Immature natural killer cell (primary cell): ENCODE results near the gene OST4. TPM values are rescaled to one million over a fixed set of nuclear protein-coding genes. Genes with fewer than 3 reads are reported as not detected.
"Not testable (repeated sequence)": the region's sequence is repeated elsewhere in the genome, so short reads cannot be mapped to it uniquely, and the experiment has no call there.

Source experiments
- DNase-seq, 3 donors: peaks; one replicate each; pipeline ENCODE4 v3.0.0; 2022; ENCODE audit warnings: mixed read lengths in 1 of 3
- H3K27ac Mint-ChIP-seq, 6 donors: one replicate each; pipeline ENCODE4 v1.8.0; 2020; ENCODE audit warnings: mixed read lengths in 6 of 6, mild to moderate bottlenecking in 5 of 6, inconsistent platforms in 4 of 6, moderate library complexity in 3 of 6
- H3K27me3 Mint-ChIP-seq, 3 donors: one replicate each; pipeline ENCODE4 v1.8.0; 2020 to 2021; ENCODE audit warnings: low read depth in 3 of 3, mild to moderate bottlenecking in 3 of 3, mixed read lengths in 3 of 3, moderate library complexity in 3 of 3, inconsistent platforms in 1 of 3
- H3K36me3 Mint-ChIP-seq, 3 donors: one replicate each; pipeline ENCODE4 v1.8.0; 2020; ENCODE audit warnings: mixed read lengths in 3 of 3, inconsistent platforms in 2 of 3, mild to moderate bottlenecking in 2 of 3
- H3K4me1 Mint-ChIP-seq, 2 donors: one replicate each; pipeline ENCODE4 v1.8.0; 2020; ENCODE audit warnings: inconsistent platforms in 2 of 2, mild to moderate bottlenecking in 2 of 2, mixed read lengths in 2 of 2, moderate library complexity in 1 of 2
- H3K4me3 Mint-ChIP-seq, 5 donors: one replicate each; pipeline ENCODE4 v1.8.0; 2020; ENCODE audit warnings: mild to moderate bottlenecking in 5 of 5, mixed read lengths in 5 of 5, inconsistent platforms in 3 of 5, moderate library complexity in 3 of 5
- H3K9me3 Mint-ChIP-seq, 6 donors: one replicate each; pipeline ENCODE4 v1.8.0; 2020; ENCODE audit warnings: mild to moderate bottlenecking in 6 of 6, mixed read lengths in 6 of 6, inconsistent platforms in 4 of 6, moderate library complexity in 3 of 6
- polyA plus RNA-seq, 3 donors: library from polyadenylated mRNA; unstranded; fragments of 300-500 nt; fragmentation: Illumina TruSeq; gene quantifications; one replicate each; pipeline ENCODE4 v1.2.3, GENCODE V29; 2021

Gene OST4
- polyA plus RNA-seq = 100 to 1,000 TPM; 677 to 899 (median 681) TPM

DNA sequence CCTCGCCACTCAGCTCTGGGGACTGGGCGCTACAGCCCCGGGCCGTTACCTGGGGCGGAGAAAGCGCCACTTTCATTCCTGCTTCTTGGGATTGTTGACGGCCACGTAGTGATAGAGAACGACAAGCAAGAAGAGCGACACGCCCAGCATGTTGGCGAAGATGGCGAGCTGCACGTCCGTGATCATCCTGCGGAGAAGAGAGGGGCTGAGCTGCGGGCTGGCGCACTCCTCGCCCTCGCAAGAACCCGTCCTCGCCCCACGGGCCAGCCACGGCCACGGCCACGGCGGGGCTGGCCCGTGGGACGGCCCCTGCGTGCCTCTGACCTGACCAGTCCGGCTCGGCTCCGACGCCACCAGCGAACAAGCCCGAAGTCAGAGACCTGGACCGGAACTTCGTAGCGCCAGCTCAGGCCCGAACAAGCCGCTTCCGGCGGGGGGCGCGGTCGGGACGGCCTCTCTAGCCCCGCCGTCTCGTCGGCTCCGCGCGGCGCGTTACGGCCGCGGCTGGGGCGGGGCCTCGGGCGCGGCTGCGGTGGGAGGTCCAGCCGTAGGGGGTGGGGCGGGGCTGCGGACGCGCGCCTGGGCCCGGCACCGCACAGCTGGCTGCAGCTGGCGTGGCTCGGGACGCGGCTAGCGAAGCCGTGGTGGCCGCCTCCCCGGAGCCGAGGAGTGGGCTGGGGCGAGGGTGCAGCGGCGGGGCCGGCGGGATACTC is at the start of gene OST4:
Gene OST4 (minus strand): TSS at position 378 of the 713 bp plus-strand sequence.
- Mint-ChIP-seq H3K4me1 (peaks cover 66 to 85% of the 10 kb centered on the region in 2 donors), H3K4me3 (peak within 1 kb of the TSS; percentile 97 to 98 (median 98))

DNA sequence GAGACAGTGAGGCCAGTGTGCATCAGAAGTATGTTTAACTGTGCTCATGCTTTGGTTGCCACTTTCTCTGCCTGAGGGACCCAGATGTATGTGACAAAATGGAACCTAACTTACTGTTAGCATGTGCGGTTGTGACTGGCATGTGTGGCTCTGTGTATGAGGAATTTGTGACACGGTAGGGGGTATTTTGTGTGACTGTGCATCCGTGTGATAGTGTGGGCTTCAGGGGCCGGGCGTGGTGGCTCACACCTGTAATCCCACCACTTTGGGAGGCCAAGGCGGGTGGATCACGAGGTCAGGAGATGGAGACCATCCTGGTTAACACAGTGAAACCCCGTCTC is 47.8 kb upstream of the OST4 start:
- H3K36me3 Mint-ChIP-seq, H3K9me3 Mint-ChIP-seq, H3K27ac Mint-ChIP-seq, DNase-seq: not testable (repeated sequence)
- Mint-ChIP-seq H3K4me3 (peak overlapping the region; percentile 38 to 79 (median 66)), H3K27me3 (peaks cover 5 to 21% (median 14%) of the 10 kb centered on the region in 3 donors), H3K4me1 (peaks cover 21 to 22% of the 10 kb centered on the region in 2 donors)

More for the DNA sequence above, at the start of gene OST4:
- DNase-seq = peak; percentile 90 to 92 (median 91)
- H3K9me3 Mint-ChIP-seq = peaks cover 0 to 2% (median 0%) of the 10 kb centered on the region in 6 donors
- H3K27ac Mint-ChIP-seq = peak within 1 kb of the TSS; percentile 92 to 98 (median 96)
- H3K36me3 Mint-ChIP-seq = peaks cover 4 to 12% (median 9%) of the 10 kb centered on the region in 3 donors
- no peaks in the 10 kb centered on the region for H3K27me3 Mint-ChIP-seq

DNA sequence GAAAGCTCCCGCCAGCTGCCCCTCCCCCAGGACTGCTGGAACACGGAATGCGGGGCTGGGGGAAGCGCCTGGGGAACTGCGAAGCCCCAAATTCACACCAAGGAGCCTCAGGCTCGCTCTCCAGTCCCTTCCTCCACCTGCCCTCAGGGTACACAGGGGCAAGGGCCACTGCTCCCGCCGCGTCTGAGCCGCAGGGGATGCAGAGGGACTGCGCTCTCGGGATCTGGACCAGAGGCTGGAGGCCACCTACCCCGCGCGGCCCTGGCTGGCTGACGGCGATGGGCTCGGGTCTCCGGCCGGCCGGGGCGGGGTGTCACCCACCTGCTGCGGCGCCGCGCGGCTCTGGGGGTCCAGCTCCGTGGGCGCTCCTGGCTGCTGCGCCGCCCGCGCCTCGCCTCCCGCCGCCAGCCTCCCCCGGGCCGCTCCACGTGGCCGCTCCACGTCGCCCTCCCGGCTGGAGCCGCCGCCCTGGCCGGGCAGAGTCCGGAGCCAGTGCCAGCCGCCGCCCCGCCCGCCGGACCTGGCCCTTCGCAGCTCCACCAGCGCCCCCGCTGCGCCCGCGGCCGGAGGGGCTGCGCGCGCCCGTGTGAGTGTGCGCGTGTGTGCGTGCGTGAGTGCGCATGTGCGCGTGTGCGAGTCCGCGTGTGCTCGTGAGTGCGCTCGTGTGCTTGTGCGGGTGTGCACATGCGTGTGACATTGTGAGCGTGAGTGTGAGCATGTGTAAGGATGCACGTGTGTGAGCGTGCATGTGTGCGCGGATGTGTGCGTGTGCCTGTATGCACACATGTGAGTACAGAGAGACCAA is 47.3 kb upstream of the OST4 start, which contains the start of gene CGREF1:
Gene CGREF1 (minus strand): TSS at position 604 of the 805 bp plus-strand sequence. CDS start 14,762 bp downstream, outside the sequence.
- Mint-ChIP-seq H3K36me3 (peaks cover 0 to 3% (median 0%) of the 10 kb centered on the region in 3 donors), H3K27ac (no peak within 1 kb of the TSS), H3K27me3 (peaks cover 5 to 19% (median 10%) of the 10 kb centered on the region in 3 donors), H3K9me3 (no peaks in the 10 kb centered on the region), H3K4me1 (peaks cover 17 to 22% of the 10 kb centered on the region in 2 donors), H3K4me3 (peak within 1 kb of the TSS; percentile 46 to 79 (median 66))
- DNase-seq = no peak

DNA sequence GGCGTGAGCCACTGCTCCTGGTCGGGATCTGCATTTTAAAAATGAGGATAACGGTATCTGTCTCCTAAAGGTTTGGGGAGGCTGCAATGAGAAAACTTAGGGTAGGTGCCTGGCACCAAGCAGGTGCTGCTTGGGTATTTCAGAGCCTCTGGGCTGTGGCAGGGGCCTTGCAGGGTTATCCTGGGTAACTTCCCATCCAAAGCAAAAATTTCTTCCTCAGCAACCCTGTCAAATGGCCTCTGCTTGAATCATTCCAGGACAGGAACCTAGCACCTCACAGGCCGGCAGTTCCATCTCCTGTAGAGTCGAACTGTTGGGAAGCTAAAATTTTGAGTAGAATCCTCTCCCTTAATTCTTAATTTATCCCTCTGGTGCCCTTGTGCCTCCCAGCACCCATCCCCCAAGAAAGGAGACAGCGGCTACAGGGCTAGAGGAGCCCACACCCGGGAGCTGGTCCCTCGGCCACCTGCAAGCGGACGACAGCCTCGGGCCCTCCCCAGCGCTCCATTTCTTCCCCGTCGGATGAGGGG is 46.6 kb upstream of the OST4 start:
- Mint-ChIP-seq H3K4me1 (peaks cover 13 to 18% of the 10 kb centered on the region in 2 donors), H3K27me3 (peaks cover 5 to 18% (median 9%) of the 10 kb centered on the region in 3 donors), H3K9me3 (no peaks in the 10 kb centered on the region), H3K27ac (no peak overlapping the region), H3K4me3 (no peak overlapping the region), H3K36me3 (peaks cover 0 to 3% (median 0%) of the 10 kb centered on the region in 3 donors)
- no peak for DNase-seq

DNA sequence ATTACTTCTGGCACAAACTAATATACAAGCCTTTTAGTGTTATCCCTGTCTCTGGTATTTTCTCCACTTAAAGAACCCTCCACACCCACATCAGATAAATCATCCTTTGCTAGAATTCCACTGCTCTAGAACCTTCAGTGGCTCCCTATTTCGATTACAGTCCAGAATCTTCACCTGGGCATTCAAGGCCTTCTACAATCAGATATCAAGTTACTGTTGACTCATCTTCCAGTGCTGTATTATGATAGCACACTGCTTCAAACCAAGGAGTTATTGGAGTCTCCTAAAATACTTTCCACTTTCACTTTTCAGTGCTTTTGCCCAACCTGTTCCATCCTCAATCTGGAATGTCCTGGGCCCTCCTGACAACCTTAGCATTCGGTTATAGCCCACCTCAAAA is 44.1 kb upstream of the OST4 start:
- Mint-ChIP-seq H3K4me3 (no peak overlapping the region), H3K9me3 (no peaks in the 10 kb centered on the region), H3K27me3 (peaks cover 4 to 16% (median 8%) of the 10 kb centered on the region in 3 donors), H3K4me1 (peaks cover 5% of the 10 kb centered on the region in 2 donors), H3K27ac (no peak overlapping the region), H3K36me3 (peaks cover 0 to 3% (median 0%) of the 10 kb centered on the region in 3 donors)
- no peak for DNase-seq

DNA sequence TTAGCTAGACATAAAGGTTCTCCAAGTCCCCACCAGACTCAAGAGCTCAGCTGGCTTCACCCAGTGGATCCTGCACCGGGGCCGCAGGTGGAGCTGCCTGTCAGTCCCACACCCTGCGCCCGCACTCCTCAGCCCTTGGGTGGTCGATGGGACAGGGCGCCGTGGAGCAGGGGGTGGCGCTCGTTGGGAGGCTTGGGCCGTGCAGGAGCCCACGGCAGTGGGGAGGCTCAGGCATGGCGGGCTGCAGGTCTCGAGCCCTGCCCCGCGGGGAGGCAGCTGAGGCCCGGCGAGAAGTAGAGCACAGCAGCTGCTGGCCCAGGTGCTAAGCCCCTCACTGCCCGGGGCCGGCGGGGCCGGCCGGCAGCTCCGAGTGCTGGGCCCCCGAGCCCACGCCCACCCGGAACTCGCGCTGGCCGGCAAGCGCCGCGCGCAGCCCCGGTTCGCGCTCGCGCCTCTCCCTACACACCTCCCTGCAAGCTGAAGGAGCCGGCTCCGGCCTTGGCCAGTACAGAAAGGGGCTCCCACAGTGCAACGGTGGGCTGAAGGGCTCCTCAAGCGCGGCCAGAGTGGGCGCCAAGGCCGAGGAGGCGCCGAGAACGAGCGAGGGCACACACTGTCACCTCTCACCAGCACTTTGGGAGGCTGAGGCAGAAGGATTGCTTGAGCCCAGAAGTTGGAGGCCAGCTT is 40.1 kb upstream of the OST4 start:
- not testable (repeated sequence) for H3K36me3 Mint-ChIP-seq, H3K27me3 Mint-ChIP-seq, H3K27ac Mint-ChIP-seq, H3K9me3 Mint-ChIP-seq, DNase-seq, H3K4me3 Mint-ChIP-seq, H3K4me1 Mint-ChIP-seq

DNA sequence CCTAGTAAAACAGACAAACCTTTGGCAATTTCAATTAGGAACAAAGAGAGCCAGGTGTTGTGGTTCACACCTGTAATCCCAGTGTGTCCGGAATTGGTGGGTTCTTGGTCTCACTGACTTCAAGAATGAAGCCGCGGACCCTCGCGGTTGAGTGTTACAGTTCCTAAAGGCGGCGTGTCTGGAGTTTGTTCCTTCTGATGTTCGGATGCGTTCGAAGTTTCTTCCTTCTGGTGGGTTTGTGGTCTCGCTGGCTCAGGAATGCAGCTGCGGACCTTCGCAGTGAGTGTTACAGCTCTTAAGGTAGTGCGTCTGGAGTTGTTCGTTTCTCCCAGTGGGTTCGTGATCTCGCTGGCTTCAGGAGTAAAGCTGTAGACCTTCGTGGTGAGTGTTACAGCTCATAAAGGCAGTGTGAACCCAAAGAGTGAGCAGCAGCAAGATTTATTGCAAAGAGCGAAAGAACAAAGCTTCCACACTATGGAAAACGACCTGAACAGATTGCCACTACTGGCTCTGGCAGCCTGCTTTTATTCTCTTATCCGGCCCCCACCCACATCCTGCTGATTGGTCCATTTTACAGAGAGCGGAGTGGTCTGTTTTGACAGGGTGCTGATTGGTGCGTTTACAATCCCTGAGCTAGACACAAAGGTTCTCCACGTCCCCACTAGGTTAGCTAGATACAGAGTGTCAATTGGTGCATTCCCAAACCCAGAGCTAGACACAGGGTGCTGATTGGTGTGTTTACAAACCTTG is 39.3 kb upstream of the OST4 start:
- not testable (repeated sequence) for H3K4me3 Mint-ChIP-seq, DNase-seq, H3K27ac Mint-ChIP-seq, H3K27me3 Mint-ChIP-seq, H3K4me1 Mint-ChIP-seq, H3K36me3 Mint-ChIP-seq, H3K9me3 Mint-ChIP-seq

DNA sequence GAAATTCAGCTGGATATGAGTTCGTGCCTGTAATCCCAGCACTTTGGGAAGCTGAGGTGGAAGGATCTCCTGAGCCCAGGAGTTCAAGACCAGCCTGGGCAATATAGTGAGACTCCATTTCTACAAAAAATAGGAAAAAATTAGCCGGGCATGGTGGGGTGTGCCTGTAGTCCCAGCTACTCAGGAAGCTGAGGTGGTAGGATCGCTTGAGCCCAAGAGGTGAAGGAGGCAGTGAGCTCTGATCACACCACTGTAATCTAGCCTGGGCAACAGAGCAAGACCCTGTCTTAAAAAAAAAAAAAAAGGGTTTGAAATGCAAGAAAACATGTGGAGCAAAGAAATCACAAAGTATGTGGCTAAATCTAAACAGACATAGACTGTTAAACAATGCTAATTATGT is 37.6 kb upstream of the OST4 start:
- no peak for DNase-seq
- no peaks in the 10 kb centered on the region for H3K4me1 Mint-ChIP-seq
- no peaks in the 10 kb centered on the region for H3K36me3 Mint-ChIP-seq
- H3K4me3 Mint-ChIP-seq = no peak overlapping the region
- no peak overlapping the region for H3K27ac Mint-ChIP-seq
- H3K27me3 Mint-ChIP-seq = peaks cover 0 to 9% (median 2%) of the 10 kb centered on the region in 3 donors
- H3K9me3 Mint-ChIP-seq = no peaks in the 10 kb centered on the region

DNA sequence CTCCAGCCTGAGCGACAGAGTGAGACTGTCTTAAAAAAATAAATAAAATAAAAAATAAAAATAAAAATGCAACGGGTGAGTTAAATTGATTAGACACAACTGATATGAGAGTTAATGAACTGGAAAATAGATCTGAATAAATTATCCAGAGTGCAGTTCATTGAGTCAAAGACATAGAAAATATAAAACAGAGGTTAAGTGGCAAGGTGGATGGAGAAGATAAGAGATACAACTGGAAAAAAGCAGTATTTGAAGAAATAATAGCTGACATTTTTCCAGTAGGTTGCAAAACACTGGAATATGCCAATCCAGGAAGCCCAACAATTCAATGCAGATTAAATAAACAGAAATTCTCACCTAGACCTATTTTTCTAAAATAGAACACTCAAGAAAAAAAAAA is 36.8 kb upstream of the OST4 start:
- DNase-seq = no peak
- Mint-ChIP-seq H3K27me3 (peaks cover 2 to 9% (median 2%) of the 10 kb centered on the region in 3 donors), H3K27ac (no peak overlapping the region), H3K9me3 (no peaks in the 10 kb centered on the region), H3K4me3 (no peak overlapping the region), H3K36me3 (no peaks in the 10 kb centered on the region), H3K4me1 (no peaks in the 10 kb centered on the region)

DNA sequence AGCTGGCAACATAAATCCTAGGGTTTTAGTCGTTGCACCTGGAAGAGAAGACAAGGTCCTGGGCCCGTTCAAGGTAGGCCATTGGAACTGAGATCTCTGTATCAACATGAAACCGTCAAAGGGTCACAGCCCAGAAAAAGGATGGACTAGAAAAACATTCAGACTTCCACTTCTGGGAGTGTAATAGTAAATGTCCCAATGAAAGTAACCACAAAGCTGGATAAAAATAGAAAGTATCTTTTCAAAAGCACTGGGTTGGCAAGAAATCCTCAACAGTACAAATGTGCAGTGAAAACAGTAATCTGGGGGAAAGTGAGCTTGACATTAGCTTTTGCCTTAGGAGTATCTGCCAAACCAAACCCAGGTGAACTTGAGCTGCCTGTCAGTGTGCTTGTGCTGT is 34.5 kb upstream of the OST4 start:
- Mint-ChIP-seq H3K4me1 (no peaks in the 10 kb centered on the region), H3K4me3 (no peak overlapping the region), H3K27ac (no peak overlapping the region), H3K9me3 (no peaks in the 10 kb centered on the region), H3K27me3 (peaks cover 4 to 6% (median 6%) of the 10 kb centered on the region in 3 donors), H3K36me3 (no peaks in the 10 kb centered on the region)
- no peak for DNase-seq

DNA sequence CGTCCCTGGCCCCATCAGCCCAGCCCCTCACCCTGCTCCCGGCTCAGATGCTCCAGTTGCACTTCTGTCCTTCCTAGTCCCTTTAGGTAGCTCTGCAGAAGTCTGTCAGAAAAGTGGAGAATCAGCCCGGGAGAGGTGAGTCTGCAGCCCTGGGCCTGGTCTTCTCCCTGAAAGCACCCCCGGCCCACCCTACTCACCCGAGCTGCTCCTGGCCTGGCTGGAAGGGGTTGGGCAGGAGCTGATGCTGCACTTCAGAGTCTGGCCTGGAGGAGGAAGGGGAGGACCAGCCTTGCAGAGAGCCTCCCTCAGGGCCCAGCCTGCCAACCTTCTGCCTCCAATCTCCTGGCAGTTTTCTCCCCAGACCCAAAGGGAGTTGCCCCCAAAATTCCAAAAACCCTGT is 30.9 kb upstream of the OST4 start:
- DNase-seq = no peak
- Mint-ChIP-seq H3K9me3 (no peaks in the 10 kb centered on the region), H3K27ac (no peak overlapping the region), H3K4me3 (no peak overlapping the region), H3K4me1 (no peaks in the 10 kb centered on the region), H3K36me3 (no peaks in the 10 kb centered on the region), H3K27me3 (peaks cover 0 to 6% (median 4%) of the 10 kb centered on the region in 3 donors)

DNA sequence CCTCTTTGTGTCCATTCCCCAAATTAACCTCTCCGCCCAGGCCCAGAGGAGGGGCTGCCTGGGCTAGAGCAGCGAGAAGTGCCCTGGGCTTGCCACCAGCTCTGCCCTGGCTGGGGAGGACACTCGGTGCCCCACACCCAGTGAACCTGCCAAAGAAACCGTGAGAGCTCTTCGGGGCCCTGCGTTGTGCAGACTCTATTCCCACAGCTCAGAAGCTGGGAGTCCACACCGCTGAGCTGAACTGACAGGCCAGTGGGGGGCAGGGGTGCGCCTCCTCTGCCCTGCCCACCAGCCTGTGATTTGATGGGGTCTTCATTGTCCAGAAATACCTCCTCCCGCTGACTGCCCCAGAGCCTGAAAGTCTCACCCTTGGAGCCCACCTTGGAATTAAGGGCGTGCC is 28.6 kb upstream of the OST4 start:
- H3K4me3 Mint-ChIP-seq = no peak overlapping the region
- H3K27ac Mint-ChIP-seq = no peak overlapping the region
- no peak for DNase-seq
- no peaks in the 10 kb centered on the region for H3K36me3 Mint-ChIP-seq
- no peaks in the 10 kb centered on the region for H3K9me3 Mint-ChIP-seq
- H3K4me1 Mint-ChIP-seq = peaks cover 7 to 15% of the 10 kb centered on the region in 2 donors
- peaks cover 0 to 4% (median 4%) of the 10 kb centered on the region in 3 donors for H3K27me3 Mint-ChIP-seq

DNA sequence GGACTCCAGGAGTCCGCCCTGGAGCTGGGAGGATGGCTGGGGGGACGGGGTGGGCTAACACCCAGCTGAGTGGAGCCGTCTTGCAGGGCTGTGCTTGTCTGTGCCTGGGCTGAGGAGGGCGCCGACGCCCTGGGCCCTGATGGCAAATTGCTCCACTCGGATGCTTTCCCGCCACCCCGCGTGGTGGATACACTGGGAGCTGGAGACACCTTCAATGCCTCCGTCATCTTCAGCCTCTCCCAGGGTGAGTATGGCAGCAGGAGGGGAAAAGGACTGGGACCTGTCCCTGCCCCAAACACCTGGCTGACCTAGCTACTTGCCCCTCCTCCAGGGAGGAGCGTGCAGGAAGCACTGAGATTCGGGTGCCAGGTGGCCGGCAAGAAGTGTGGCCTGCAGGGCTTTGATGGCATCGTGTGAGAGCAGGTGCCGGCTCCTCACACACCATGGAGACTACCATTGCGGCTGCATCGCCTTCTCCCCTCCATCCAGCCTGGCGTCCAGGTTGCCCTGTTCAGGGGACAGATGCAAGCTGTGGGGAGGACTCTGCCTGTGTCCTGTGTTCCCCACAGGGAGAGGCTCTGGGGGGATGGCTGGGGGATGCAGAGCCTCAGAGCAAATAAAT is 28.0 kb upstream of the OST4 start:
- peaks cover 0 to 4% (median 4%) of the 10 kb centered on the region in 3 donors for H3K27me3 Mint-ChIP-seq
- no peak overlapping the region for H3K4me3 Mint-ChIP-seq
- no peak overlapping the region for H3K27ac Mint-ChIP-seq
- peaks cover 7 to 15% of the 10 kb centered on the region in 2 donors for H3K4me1 Mint-ChIP-seq
- no peaks in the 10 kb centered on the region for H3K9me3 Mint-ChIP-seq
- DNase-seq = no peak
- no peaks in the 10 kb centered on the region for H3K36me3 Mint-ChIP-seq
